ENCODE measurements around the gene RBP2. TPM values are rescaled to one million over a fixed set of nuclear protein-coding genes. Genes with fewer than 3 reads are reported as not detected.

The RBP2 gene
- total and polyA plus RNA-seq, 3 experiments from 2014 or later: not detected

DNA sequence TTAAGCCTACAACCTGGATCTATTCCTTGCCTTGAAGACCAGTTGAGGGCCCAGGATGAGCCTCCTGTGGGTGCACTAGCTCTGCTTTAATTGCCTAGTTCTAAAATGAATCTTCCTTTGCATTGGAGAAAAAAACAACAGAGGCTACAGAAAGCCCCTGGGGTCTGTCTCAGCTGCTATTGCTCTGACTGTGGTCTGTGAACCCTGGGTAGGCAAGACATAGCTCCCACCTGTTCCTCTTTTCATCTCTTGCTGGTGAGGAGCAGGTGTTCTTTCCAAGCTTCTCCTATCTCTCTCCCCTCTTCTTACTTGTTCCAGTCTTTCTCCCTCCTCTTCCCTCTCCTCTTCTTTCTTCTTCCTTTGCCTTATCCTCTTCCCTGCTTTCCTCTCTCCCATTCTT, 28.8 kb downstream of the RBP2 start:
- Histone ChIP-seq H3K27ac (ENCODE audit: low read depth, low read length) (no peak overlapping the region), H3K27me3 (ENCODE audit: insufficient read depth, low read length, poor library complexity, severe bottlenecking) (no peaks in the 10 kb centered on the region), H3K9me3 (ENCODE audit: low read length) (no peaks in the 10 kb centered on the region), H3K36me3 (ENCODE audit: insufficient read depth, low read length) (no peaks in the 10 kb centered on the region), H3K4me1 (ENCODE audit: insufficient read depth, low read length) (no peaks in the 10 kb centered on the region), H3K4me3 (ENCODE audit: low read length) (no peak overlapping the region)
- Mint-ChIP-seq H3K4me1 (no peaks in the 10 kb centered on the region), H3K4me3 (no peak overlapping the region), H3K9me3 (no peaks in the 10 kb centered on the region), H3K36me3 (no peaks in the 10 kb centered on the region), H3K27me3 (peaks cover 0 to 3% of the 10 kb centered on the region in 2 donors), H3K27ac (no peak overlapping the region)
- ChIA-PET POLR2A (no interaction called here), CTCF (no interaction called here)
- DNase-seq: no peak

DNA sequence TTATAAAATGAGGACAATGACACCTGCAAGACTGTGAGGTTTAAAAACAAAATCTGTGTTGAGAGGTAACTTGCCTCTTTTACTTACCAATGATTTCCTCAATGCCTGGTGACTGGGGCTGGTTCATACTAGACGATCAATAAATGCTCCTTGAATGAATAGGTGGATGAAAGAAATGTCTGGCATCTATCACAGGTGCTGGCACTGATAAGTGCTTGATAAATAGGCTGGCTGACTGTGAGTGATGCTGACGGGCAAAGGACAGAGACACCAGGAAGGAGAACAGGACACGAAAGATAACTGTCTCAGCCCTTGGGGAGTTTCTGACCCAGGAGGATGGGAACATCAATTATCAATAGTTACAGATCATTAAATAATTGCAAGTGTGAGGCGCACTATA, 31.9 kb downstream of the RBP2 start:
- H3K36me3 ChIP-seq (ENCODE audit: insufficient read depth, low read length): no peaks in the 10 kb centered on the region
- ChIA-PET POLR2A (no interaction called here), CTCF (no interaction called here)
- Mint-ChIP-seq H3K9me3 (no peaks in the 10 kb centered on the region), H3K27me3 (peaks cover 0 to 3% of the 10 kb centered on the region in 2 donors), H3K36me3 (no peaks in the 10 kb centered on the region), H3K4me3 (no peak overlapping the region), H3K4me1 (no peaks in the 10 kb centered on the region), H3K27ac (no peak overlapping the region)
- no peaks in the 10 kb centered on the region for H3K4me1 ChIP-seq (ENCODE audit: insufficient read depth, low read length)
- H3K27me3 ChIP-seq (ENCODE audit: insufficient read depth, low read length, poor library complexity, severe bottlenecking): no peaks in the 10 kb centered on the region
- no peak overlapping the region for H3K27ac ChIP-seq (ENCODE audit: low read depth, low read length)
- no peak for DNase-seq
- H3K9me3 ChIP-seq (ENCODE audit: low read length): no peaks in the 10 kb centered on the region
- no peak overlapping the region for H3K4me3 ChIP-seq (ENCODE audit: low read length)

DNA sequence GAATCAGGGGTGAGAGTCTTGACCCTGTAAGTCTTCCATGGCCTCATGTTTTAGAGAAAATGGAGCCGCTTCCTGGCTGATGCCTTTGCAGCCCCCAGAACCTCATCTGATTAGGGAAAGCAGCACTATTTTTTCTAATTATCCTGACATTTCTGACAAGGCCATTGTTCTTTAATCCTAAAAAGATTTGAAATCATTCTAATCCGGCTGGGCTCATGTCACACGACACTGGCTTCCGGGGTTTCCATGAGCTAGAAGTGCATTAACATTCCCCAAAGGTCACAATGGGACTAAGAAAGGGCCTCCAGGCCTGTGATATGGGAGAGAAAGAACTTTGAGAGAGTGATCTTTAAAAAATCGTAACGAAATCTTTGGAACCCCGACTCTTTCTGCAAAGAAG, 33.1 kb downstream of the RBP2 start:
- no peaks in the 10 kb centered on the region for H3K9me3 Mint-ChIP-seq
- Histone ChIP-seq H3K4me3 (ENCODE audit: low read length) (no peak overlapping the region), H3K4me1 (ENCODE audit: insufficient read depth, low read length) (no peaks in the 10 kb centered on the region), H3K36me3 (ENCODE audit: insufficient read depth, low read length) (no peaks in the 10 kb centered on the region), H3K27ac (ENCODE audit: low read depth, low read length) (no peak overlapping the region), H3K9me3 (ENCODE audit: low read length) (no peaks in the 10 kb centered on the region), H3K27me3 (ENCODE audit: insufficient read depth, low read length, poor library complexity, severe bottlenecking) (no peaks in the 10 kb centered on the region)
- no peaks in the 10 kb centered on the region for H3K4me1 Mint-ChIP-seq
- no peak overlapping the region for H3K4me3 Mint-ChIP-seq
- H3K36me3 Mint-ChIP-seq: no peaks in the 10 kb centered on the region
- POLR2A ChIA-PET: no interaction called here
- no peak overlapping the region for H3K27ac Mint-ChIP-seq
- no peak for DNase-seq
- CTCF ChIA-PET: no interaction called here
- peaks cover 0 to 3% of the 10 kb centered on the region in 2 donors for H3K27me3 Mint-ChIP-seq

DNA sequence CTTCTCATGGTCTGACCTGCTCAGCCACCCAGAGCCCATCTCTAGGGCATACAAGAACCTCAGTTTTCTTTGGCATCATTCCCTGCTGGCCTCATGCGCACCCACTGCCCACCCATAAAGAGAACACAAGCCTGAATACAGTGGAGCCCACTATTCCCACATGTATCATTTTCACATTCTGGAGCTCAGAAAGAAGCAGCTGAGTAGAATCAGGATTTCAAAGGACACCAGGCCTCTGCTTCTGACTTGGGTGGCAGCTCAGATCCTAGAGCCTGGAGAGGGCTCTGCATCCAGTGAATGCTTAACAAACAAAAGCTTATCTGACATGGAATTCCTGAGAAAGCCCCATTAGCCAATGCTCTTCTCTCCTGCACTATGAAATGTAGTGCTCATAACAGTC, 34.7 kb downstream of the RBP2 start:
- Mint-ChIP-seq H3K4me1 (no peaks in the 10 kb centered on the region), H3K27me3 (no peaks in the 10 kb centered on the region), H3K4me3 (no peak overlapping the region), H3K36me3 (no peaks in the 10 kb centered on the region), H3K27ac (no peak overlapping the region), H3K9me3 (no peaks in the 10 kb centered on the region)
- H3K27ac ChIP-seq (ENCODE audit: low read depth, low read length): no peak overlapping the region
- H3K4me3 ChIP-seq (ENCODE audit: low read length): no peak overlapping the region
- CTCF ChIA-PET: no interaction called here
- H3K27me3 ChIP-seq (ENCODE audit: insufficient read depth, low read length, poor library complexity, severe bottlenecking): no peaks in the 10 kb centered on the region
- no peaks in the 10 kb centered on the region for H3K4me1 ChIP-seq (ENCODE audit: insufficient read depth, low read length)
- no peak for DNase-seq
- POLR2A ChIA-PET: no interaction called here
- no peaks in the 10 kb centered on the region for H3K9me3 ChIP-seq (ENCODE audit: low read length)
- H3K36me3 ChIP-seq (ENCODE audit: insufficient read depth, low read length): no peaks in the 10 kb centered on the region

DNA sequence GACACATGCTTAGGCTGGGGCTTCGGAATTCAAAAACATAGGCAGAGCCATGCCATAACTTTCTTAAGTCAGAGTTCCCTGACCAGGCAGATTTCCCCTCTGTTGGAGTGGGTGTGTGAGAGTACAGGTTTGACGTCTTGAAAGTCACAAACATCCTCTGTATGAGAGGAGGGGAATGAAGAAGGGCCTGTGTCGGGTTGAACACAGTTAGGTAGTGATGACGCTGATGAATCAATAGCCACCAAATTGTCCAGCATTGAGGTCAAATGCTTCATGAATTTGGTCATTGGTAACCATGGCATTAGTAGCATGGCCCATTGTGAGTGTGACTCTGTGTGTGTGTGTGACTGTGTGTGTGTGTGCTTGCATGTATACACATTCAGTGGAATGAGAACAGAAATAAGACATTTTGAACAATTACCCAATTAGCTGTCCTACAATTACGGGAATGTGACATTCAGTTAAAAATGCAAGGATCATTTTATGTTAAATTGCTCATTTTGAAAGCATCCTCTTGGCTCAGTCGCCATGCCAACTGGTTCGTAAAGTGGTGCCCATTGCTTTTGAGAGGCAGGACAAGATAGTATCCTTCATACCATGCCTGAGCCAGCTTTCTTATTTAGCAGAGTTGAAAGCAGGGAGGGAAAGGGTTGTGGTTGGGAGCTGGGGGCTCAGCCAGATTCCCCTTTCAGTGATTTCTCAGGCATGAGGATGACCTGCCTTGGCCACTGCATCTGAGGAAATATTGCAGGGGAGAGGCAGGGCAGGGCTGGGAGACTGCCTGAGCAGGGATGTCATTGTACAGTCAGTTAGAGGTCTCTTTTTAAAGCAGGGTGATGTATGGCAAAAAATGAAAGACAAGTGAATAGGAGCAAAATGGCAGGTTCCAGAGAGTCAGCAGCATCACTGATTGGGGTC, 35.4 kb downstream of the RBP2 start:
- no peaks in the 10 kb centered on the region for H3K4me1 ChIP-seq (ENCODE audit: insufficient read depth, low read length)
- H3K4me3 ChIP-seq (ENCODE audit: low read length): no peak overlapping the region
- H3K4me1 Mint-ChIP-seq: no peaks in the 10 kb centered on the region
- H3K27me3 Mint-ChIP-seq: no peaks in the 10 kb centered on the region
- ChIA-PET POLR2A (no interaction called here), CTCF (no interaction called here)
- H3K36me3 Mint-ChIP-seq: no peaks in the 10 kb centered on the region
- H3K27ac Mint-ChIP-seq: no peak overlapping the region
- H3K9me3 Mint-ChIP-seq: no peaks in the 10 kb centered on the region
- H3K4me3 Mint-ChIP-seq: no peak overlapping the region
- no peaks in the 10 kb centered on the region for H3K36me3 ChIP-seq (ENCODE audit: insufficient read depth, low read length)
- no peaks in the 10 kb centered on the region for H3K9me3 ChIP-seq (ENCODE audit: low read length)
- DNase-seq: no peak
- H3K27me3 ChIP-seq (ENCODE audit: insufficient read depth, low read length, poor library complexity, severe bottlenecking): no peaks in the 10 kb centered on the region
- H3K27ac ChIP-seq (ENCODE audit: low read depth, low read length): no peak overlapping the region

DNA sequence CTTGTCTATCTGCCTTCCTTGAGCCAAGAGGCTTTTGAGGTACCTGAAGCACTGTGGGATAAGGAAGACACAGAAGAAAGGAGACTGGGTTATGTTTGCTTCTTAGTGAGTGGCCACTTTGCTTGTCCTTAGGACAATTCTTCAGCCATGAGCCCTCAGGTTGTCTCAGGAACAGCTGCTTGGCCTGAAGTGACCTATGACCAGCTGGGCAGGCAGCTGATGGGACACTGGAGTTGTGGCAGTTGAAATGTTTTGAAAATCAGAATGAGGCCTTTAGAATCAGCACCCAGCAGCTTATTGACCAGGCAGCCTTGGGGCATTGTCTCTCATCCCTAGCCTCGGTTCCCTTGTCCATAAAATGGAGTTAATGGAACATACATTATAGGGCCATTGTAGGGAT, 37.0 kb downstream of the RBP2 start:
- no peaks in the 10 kb centered on the region for H3K27me3 ChIP-seq (ENCODE audit: insufficient read depth, low read length, poor library complexity, severe bottlenecking)
- ChIA-PET CTCF (no interaction called here), POLR2A (no interaction called here)
- Mint-ChIP-seq H3K36me3 (no peaks in the 10 kb centered on the region), H3K27me3 (no peaks in the 10 kb centered on the region), H3K27ac (no peak overlapping the region), H3K9me3 (no peaks in the 10 kb centered on the region), H3K4me1 (no peaks in the 10 kb centered on the region), H3K4me3 (no peak overlapping the region)
- no peaks in the 10 kb centered on the region for H3K4me1 ChIP-seq (ENCODE audit: insufficient read depth, low read length)
- no peak overlapping the region for H3K27ac ChIP-seq (ENCODE audit: low read depth, low read length)
- no peaks in the 10 kb centered on the region for H3K9me3 ChIP-seq (ENCODE audit: low read length)
- no peak overlapping the region for H3K4me3 ChIP-seq (ENCODE audit: low read length)
- H3K36me3 ChIP-seq (ENCODE audit: insufficient read depth, low read length): no peaks in the 10 kb centered on the region
- no peak for DNase-seq

DNA sequence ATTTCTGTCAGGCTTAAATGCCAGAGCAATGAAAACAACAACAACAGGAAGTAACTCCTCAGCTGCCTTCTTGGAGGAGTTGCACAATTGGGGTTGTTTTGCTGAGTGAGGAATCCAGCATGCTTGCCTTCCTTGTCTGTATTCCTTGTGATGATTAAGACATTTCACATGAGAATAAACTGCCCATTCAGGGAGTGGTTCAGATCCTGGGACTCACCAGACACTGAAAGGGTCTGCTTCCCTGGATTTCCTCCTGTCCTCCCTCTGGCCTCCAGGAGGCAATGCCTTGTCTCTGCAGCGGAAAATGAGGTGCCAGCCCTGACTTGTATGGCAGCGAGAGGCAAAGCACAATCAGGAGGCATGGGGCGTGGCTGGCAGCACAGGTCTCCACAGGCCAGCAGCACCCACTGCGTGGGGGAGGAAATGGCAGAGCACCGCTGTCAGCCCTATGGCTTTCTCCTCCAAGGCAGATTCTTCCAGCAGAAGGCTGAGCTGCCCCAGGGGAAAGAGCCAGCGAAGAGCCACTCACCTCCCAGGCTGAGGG, 41.5 kb downstream of the RBP2 start:
- DNase-seq: no peak
- Histone ChIP-seq H3K36me3 (ENCODE audit: insufficient read depth, low read length) (no peaks in the 10 kb centered on the region), H3K4me1 (ENCODE audit: insufficient read depth, low read length) (no peaks in the 10 kb centered on the region), H3K9me3 (ENCODE audit: low read length) (no peaks in the 10 kb centered on the region), H3K27ac (ENCODE audit: low read depth, low read length) (no peak overlapping the region), H3K4me3 (ENCODE audit: low read length) (no peak overlapping the region), H3K27me3 (ENCODE audit: insufficient read depth, low read length, poor library complexity, severe bottlenecking) (no peaks in the 10 kb centered on the region)
- CTCF ChIA-PET: no interaction called here
- Mint-ChIP-seq H3K27me3 (no peaks in the 10 kb centered on the region), H3K36me3 (peaks cover 2 to 14% (median 4%) of the 10 kb centered on the region in 3 donors), H3K4me3 (no peak overlapping the region), H3K4me1 (no peaks in the 10 kb centered on the region), H3K9me3 (no peaks in the 10 kb centered on the region), H3K27ac (no peak overlapping the region)
- POLR2A ChIA-PET: no interaction called here

DNA sequence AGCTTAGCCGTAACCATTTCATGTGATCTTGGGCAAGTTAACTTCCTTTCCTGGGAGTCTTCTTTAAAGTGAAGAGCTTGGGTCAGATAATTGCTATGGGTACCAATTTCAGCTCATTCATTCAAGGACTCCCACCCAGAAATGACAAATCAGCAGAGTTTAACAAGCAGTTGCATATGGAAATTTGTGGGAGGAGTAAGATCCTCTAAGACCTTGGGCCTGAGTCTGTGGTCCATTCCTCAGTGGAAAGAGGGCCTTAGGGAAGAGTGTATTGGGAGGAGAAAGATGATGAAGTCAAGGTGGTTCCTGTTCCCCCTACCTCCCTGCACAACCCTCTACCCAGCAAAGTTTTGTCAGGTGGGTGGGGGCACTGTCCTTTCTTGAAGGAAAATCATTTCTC, 42.1 kb downstream of the RBP2 start:
- CTCF ChIA-PET: no interaction called here
- H3K36me3 Mint-ChIP-seq: peaks cover 2 to 14% (median 4%) of the 10 kb centered on the region in 3 donors
- H3K27ac Mint-ChIP-seq: no peak overlapping the region

More for the DNA sequence above, 42.1 kb downstream of the RBP2 start:
- Mint-ChIP-seq H3K27me3 (no peaks in the 10 kb centered on the region), H3K4me1 (no peaks in the 10 kb centered on the region), H3K9me3 (no peaks in the 10 kb centered on the region), H3K4me3 (no peak overlapping the region)
- H3K9me3 ChIP-seq (ENCODE audit: low read length): no peaks in the 10 kb centered on the region
- H3K36me3 ChIP-seq (ENCODE audit: insufficient read depth, low read length): no peaks in the 10 kb centered on the region
- no peaks in the 10 kb centered on the region for H3K4me1 ChIP-seq (ENCODE audit: insufficient read depth, low read length)
- H3K27ac ChIP-seq (ENCODE audit: low read depth, low read length): no peak overlapping the region
- no peaks in the 10 kb centered on the region for H3K27me3 ChIP-seq (ENCODE audit: insufficient read depth, low read length, poor library complexity, severe bottlenecking)
- DNase-seq: no peak
- POLR2A ChIA-PET: no interaction called here
- H3K4me3 ChIP-seq (ENCODE audit: low read length): no peak overlapping the region

Measured in CD8-positive, alpha-beta memory T cell (primary cell).